NCI-H1048 (cell line): ENCODE results near the gene PABPN1.
"Not testable (repeated sequence)": the region's sequence is repeated elsewhere in the genome, so short reads cannot be mapped to it uniquely, and the experiment has no call there.

Source experiments
- DNase-seq: peaks from one replicate; lab custom pipeline; 2025; lab: John Stamatoyannopoulos, UW

PABPN1 gene

DNA sequence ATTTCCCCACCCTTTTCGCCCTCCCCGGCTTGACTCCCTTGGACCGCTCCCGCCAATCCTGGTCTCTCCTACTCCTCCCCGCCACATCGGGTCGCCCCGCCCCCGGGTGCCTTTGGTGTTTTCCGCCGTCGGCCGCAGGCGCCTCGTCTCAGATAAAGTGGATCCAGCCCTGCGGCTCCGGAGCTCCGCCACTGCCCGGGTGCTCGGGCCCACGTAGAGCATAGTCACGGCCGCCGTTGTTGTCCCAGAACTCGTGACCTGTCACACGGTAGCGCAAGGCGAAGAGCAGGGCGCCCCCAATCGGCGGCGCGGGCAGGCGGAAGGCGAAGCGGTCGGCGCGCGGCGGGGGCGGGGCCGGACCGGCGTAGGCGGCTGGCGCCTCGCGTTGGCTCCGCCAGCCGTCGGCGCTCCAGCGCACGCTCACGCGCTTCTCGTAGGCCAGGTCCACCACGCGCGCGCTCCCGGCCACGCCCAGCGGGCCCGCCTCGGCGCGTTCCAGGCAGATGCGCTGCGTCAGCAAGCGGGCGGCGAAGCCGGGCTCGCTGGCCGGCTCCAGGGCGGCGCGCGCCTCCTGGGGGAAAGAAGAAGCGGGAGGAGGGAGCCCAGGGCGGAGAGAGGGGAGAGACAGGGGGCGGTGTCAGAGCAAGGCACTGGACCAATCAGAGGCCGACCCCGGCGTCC, 19.8 kb upstream of the PABPN1 start:
- DNase-seq: peak; percentile 97

DNA sequence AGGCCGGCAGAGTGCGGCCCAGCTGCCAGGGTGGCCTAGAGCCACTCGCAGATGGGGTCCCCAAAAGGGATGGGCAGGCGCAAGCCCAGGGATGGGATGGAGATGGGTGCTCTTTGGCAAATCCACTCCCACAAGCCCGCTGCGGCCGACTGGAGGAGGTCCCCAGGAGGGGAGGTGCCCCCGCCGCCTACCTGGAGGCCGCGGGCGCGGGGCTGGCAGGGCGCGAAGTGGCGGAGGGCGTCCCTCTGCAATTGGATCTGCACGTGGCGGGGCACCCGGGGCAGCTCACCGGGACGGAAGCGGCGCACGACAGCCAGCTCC, 19.3 kb upstream of the PABPN1 start:
- no peak for DNase-seq

DNA sequence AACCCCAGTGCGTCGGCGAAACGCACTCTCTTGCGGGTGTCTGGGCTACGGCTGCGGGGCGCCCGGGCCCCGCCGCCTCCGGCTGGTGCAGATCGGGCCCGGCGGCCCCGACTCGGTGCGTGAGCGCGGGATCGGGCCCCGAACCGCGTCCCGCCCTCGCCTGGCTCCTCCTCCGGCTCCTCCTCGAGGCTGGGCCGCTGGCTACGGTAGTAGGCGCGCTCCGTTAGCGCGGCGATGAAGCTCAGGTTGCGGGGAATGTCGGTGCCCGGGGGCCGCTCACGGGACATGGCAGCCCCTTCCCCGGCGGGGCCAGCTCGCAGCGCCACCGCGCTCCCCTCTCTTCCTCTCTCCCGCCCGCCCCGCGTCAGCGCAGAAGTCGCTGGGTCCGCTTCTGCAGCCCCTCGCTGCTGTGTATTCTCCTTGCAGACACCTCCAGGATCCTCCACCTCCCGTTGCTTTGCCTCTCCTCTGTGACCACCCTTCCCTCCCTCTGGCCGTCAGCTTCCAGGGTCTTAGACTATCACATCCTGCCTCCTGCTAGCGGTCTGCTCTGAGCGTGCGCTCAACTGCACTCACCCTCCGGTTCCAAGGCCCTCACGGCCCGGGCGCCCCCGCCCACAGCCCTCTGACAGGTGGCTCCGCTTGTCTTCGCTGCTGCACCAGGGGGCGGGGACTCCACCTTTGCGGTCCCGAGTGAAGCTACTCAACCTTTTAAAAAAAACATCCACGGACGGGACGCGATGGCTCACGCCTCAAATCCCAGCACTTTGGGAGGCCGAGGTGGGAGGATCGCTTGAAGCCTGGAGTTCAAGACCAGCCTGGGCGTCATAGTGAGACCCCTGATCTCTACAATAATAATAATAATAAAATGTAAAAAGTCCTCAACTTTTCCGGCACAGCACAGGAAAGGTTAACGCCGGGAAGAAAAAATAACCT, 18.7 kb upstream of the PABPN1 start, which contains the start of gene PPP1R3E:
Gene PPP1R3E, minus strand, starts transcription at position 570 of the 936 bp plus-strand sequence. Its CDS starts 283 bp downstream, at position 287.
- DNase-seq: peak; percentile 40

DNA sequence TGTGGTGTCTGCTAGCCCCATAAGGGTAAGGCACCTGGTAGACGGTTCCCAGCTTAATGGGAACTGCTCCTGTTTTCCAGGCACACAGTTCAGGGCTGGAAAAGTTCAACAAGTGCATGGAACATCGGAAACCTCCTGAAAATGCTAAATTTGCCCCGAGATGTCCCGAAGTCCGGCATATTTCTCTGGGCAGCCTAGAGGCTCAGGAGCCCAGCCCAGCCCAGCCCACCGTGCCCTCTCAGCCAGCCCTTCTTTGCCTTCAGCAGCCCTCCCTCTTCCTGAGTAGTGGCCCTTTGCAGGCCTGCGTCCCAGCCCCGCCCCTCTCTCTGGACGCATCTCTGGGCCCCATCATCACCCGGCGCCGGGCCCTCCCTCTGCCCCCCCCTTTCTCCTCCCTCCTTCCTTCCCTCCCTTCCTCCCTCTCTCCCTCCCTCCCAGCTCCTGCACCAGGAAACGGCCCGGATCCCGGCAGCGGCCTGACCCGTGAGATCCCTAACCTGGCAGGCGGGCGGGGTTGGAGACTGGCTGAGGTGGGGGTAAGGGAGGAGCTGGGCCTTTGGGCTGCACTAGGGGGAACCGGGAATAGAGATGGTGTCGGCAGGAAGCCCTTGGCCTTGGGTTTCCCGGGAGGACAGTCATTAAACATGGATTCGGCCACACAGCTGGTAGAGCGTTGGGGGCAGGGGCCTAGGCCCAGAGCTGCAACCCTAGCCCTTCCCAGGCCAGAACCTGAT, 14.7 kb upstream of the PABPN1 start, which contains the start of gene BCL2L2:
Gene BCL2L2, plus strand, starts transcription at position 422 of the 734 bp plus-strand sequence. CDS start 935 bp downstream, outside the sequence.
- peak; percentile 81 for DNase-seq

DNA sequence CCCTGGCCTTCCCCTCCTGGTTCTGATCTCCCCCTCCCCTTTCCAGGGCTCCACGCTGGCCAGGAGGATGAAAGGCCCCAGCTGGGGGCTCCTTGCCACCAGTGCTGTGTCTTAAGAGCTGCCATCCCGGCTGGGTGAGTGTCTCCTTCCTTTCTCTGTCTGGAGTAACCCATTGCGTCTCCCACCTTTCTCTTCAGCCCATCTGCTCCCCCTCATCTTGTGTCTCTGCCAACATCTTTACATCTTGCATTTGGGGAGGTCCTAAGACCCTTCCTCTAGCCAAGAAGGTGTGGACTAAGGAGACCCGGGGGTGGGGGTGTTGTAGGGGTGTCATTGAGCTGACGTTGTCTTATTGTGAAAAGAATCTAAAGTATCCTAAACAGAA, 14.1 kb upstream of the PABPN1 start:
- no peak for DNase-seq

DNA sequence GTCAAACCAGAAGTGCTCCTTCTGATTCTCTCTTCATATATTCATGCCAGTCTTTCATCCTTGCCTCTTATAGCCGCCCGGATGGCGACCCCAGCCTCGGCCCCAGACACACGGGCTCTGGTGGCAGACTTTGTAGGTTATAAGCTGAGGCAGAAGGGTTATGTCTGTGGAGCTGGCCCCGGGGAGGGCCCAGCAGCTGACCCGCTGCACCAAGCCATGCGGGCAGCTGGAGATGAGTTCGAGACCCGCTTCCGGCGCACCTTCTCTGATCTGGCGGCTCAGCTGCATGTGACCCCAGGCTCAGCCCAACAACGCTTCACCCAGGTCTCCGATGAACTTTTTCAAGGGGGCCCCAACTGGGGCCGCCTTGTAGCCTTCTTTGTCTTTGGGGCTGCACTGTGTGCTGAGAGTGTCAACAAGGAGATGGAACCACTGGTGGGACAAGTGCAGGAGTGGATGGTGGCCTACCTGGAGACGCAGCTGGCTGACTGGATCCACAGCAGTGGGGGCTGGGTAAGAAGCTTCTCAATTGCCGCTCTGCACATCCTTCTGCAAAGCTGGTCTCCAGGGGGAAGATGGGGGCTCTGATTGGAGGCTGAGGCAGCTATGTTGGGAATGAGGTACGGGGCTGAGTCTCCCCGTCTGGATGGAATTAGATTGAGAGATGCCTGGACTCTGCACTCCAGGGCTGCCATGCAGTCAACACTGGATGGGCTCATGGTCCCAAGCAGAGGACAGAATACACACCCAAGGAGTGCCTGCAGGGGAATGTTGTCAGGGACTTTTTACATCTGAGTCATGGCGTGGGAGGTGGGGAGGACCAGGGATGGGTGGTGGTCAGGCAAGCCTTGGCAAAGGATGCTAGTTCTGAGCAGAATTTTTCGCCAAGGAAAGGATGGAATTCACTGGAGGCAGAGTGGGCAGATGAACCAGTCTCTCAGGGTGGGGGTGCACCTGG, 13.3 kb upstream of the PABPN1 start:
- no peak for DNase-seq

DNA sequence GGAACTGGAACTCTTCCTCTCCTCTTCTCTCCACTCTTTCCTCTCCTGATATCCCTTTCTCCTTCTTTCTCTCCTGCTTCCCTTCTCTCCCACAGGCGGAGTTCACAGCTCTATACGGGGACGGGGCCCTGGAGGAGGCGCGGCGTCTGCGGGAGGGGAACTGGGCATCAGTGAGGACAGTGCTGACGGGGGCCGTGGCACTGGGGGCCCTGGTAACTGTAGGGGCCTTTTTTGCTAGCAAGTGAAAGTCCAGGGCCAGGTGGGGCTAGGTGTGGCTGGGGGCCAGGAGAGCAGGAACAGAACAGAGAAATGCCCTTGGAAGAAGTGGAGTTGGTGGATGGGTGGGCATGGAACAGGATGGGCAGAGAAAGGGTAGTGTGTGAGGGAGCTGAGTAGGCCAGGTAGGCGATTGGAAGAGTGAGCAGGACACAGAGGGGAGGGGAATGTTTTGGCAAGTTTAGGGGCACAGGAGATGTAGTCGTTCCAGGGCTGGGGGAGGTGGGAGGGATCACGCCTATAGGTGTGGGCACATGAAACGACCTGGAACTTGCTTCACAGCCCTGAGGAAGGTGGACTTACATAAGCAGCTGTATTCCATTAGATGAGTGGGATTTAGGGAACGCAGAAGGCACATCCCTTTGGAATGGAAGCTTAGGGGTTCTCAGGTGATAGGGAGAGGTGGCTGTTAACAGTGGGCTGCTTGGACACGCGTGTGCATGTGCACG, 12.4 kb upstream of the PABPN1 start:
- DNase-seq: no peak

DNA sequence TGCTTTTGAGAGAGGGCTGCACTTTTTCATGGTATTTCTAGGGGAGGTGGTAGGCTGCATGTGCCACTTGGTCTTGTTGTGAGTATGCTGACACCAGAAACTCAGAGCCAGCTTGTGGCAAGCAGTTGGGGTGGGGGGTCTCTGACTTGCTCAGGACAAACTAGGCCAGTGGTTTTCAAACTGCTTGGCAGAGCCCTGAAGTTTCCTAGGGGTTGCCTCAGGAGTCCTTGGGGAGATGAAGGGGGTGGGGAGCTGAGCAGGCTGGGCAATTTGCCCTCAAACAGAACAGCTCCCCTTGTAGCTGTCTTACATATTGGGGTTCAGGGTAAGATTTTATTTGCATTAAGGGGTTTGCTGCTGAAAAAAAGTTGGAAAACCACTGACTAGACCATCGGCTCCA, 10.7 kb upstream of the PABPN1 start:
- no peak for DNase-seq

DNA sequence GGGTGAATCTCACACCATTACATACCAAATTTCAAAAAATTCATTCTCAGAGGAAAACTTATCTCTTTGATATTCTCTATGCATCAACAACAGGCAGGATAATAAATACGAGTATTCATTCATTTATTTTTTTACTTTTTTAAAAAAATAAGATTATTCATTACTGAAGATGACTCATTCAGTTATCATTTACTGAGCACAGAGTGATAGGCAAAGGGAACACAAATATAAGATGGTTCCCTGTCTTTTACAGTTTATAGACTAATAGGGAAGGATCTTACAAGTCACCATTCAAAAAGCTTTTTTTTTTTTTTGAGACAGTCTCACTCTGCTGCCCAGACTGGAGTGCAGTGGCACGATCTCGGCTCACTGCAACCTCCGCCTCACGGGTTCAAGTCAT, 5.0 kb upstream of the PABPN1 start:
- DNase-seq: no peak

DNA sequence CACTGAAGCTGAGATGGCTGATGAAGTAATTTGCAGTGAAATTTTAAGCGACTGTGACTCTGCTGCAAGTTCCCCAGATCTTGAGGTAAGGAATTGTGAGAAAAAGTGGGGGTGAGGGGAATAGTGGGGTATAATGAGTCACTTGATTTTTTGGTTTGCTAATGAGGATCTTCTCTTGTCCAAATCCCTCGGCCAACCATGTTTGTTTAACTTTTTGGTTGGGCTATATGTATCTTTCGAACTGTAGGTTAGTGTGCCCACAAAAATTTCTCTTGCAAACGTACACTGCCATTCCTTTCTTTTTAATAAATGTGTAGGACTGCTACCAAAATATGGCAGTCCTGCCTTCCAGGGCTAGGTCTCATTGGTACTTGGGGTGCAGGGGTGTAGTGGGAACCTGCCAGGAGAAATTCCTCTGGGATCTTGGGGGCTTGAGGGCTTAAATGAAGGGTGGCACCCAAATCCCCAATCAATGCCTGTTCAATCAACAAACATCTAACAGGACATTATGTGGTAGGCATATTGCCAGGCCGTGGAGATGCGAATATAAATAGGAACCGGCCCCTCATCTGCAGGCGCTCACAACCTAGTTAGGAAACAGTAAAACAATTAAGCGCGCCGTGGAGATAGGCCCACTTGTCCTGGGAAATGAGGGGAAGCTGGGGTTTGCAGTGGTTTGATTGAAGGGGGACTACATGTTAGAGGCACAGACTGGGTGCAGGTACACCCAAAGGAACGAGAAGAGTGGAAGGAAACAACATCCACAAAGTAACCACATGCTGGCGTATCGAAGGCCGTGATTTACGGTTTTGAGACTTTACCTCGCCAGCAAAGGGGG, 1.3 kb upstream of the PABPN1 start:
- DNase-seq: no peak

DNA sequence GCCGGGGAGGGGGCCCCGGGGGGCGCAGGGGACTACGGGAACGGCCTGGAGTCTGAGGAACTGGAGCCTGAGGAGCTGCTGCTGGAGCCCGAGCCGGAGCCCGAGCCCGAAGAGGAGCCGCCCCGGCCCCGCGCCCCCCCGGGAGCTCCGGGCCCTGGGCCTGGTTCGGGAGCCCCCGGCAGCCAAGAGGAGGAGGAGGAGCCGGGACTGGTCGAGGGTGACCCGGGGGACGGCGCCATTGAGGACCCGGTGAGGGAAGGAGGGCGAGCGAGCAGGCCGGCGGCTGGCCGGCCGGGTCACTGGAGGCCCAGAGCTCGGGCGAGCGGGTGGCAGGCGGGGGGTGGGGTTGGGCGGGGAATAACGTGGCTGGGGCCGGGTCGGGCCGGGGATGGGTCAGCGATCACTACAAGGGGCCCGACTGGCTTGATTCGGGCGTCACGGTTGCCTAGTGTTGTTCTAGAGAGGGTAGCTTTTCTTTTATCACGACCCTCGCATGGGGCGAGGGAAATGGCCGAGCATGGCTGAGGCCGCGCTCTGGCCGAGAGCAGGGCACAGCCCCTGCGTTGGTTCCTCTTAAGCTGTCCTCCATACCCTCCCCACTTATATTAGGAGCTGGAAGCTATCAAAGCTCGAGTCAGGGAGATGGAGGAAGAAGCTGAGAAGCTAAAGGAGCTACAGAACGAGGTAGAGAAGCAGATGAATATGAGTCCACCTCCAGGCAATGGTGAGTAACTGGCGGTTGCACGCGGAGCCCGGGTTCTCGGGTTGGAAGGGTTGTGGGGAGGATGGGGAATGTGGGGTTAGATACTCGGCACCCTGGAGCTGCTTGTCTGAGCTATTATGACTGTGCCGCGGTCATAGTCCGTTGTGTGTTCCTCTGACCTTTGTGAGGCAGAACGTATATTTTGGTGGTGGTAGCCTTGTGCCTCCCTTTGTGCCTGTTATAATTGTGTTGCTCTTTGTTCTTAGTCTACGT, 603 bp downstream of the PABPN1 start:
- DNase-seq: no peak

DNA sequence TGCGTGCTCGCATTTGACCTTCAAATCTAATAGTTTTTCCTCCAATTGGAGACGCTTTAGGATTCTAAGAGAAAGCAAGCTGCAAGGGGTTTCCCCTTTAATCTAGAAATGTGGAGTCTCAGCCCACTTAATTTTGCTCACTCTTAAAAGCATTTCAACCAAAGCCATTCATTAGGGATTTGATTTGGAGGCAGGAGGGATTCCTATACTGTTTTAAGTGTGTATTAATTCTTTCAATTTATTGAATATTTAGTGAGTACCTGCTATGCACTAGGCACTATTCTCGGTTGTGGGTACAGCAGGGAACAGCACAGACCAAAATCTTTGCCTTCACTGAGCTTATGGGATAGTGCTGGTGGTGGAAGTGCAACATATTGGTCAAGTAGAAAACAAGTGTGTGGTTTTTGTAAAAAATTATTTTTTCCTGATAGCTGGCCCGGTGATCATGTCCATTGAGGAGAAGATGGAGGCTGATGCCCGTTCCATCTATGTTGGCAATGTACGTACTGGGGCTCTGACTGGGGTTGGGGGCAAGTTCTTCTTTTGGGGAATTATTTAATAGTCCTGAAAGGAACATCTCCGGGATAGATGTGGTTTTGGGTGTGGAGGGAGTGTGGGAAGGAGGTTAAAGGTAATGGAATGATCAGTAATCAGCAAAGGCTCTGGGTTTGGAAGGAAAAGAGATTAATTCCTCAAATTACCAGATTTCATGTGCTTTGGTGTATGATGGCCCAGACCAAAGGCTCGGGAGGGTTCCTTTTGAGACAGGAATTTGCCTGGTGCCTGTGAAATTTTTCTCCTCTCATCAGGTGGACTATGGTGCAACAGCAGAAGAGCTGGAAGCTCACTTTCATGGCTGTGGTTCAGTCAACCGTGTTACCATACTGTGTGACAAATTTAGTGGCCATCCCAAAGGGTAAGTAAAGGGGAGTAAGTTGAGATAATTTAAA, 1.6 kb downstream of the PABPN1 start:
- DNase-seq: no peak

DNA sequence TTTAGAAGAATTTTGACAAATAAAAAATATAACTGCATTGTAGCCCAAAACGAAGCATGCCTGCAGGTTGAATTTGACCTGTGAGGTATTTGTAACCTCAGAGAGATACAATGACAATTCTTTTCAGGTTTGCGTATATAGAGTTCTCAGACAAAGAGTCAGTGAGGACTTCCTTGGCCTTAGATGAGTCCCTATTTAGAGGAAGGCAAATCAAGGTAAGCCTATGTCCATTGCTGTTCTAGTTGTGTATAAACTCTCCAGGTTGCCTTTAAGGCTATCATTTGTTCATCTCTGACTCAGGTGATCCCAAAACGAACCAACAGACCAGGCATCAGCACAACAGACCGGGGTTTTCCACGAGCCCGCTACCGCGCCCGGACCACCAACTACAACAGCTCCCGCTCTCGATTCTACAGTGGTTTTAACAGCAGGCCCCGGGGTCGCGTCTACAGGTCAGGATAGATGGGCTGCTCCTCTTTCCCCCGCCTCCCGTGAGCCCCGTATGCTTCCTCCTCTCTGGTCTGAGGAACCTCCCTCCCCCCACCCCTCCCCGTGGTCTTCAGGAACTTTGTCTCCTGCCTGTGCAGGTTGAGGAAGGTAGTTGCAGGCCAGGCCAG, 2.7 kb downstream of the PABPN1 start:
- no peak for DNase-seq

DNA sequence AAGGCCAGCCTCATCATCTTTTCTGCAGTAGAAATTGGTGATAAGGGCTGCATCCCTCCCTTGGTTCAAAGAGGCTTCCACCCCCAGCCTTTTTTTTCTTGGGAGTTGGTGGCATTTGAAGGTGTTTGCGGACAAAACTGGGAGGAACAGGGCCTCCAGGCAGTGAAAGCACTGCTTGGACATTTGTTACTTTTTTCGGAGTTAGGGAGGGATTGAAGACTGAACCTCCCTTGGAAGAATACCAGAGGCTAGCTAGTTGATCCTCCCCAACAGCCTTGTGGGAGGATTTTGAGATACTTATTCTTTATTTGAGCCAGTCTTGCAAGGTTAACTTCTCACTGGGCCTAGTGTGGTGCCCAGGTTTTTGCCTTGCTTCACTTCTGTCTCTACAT, 3.2 kb downstream of the PABPN1 start:
- DNase-seq: no peak

DNA sequence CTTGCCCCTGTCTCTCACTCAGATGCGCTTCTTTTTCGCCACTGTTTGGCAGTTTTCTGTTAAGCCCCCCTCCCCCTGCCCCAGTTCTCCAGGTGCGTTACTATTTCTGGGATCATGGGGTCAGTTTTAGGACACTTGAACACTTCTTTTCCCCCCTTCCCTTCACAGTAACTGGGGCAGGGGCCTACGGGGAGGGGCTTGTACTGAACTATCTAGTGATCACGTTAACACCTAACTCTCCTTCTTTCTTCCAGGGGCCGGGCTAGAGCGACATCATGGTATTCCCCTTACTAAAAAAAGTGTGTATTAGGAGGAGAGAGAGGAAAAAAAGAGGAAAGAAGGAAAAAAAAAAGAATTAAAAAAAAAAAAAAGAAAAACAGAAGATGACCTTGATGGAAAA, 3.7 kb downstream of the PABPN1 start:
- no peak for DNase-seq

DNA sequence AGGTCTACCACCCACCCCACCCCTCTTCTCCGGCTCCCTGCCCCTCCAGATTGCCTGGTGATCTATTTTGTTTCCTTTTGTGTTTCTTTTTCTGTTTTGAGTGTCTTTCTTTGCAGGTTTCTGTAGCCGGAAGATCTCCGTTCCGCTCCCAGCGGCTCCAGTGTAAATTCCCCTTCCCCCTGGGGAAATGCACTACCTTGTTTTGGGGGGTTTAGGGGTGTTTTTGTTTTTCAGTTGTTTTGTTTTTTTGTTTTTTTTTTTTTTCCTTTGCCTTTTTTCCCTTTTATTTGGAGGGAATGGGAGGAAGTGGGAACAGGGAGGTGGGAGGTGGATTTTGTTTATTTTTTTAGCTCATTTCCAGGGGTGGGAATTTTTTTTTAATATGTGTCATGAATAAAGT, 4.5 kb downstream of the PABPN1 start:
- DNase-seq: not testable (repeated sequence)
